IMR-90 (cell line): Measurements from ENCODE around the gene CHML. TPM values are rescaled to one million over a fixed set of nuclear protein-coding genes. Genes with fewer than 3 reads are reported as not detected.

ENCODE experiments used
- ATAC-seq: fragments of 200-7000 bp; cut with Tn5 transposase; 2 replicates; pipeline ENCODE4 v1.9.1; 2020; ENCODE audit warnings: low read depth, mild to moderate bottlenecking, moderate library complexity
- BruUV-seq: library from RNA; stranded (reverse); fragments of 400-500 nt; replicated peaks from 2 replicates; lab custom pipeline; 2021; lab: Mats Ljungman, UMichigan
- CTCF ChIA-PET: fragments of 300-600 bp; formaldehyde crosslinking; extraction: SDS; loops from one replicate; lab custom pipeline; 2021; ENCODE audit warnings: antibody characterized with exemption; lab: Yijun Ruan, JAX
- POLR2A ChIA-PET: fragments of 300-600 bp; sonication (Branson Sonifier 250); formaldehyde crosslinking; loops from one replicate; lab custom pipeline; 2022; ENCODE audit warnings: antibody characterized with exemption; ENCODE audit not compliant: unreplicated experiment; lab: Charles Lee
- DNase-seq: peaks from one replicate; pipeline ENCODE4 v3.0.0; 2013
- H2AFZ ChIP-seq: replicated peaks from 2 replicates; pipeline ENCODE3; 2013; ENCODE audit warnings: low read length, mild to moderate bottlenecking; ENCODE audit not compliant: poor library complexity
- H2AK5ac ChIP-seq: 2 replicates; pipeline ENCODE4 v1.6.1; 2013; ENCODE audit warnings: low read depth, low read length, inconsistent platforms
- H2AK9ac ChIP-seq: replicated peaks from 2 replicates; pipeline ENCODE3; 2013; ENCODE audit warnings: mild to moderate bottlenecking, low read depth, low read length, moderate library complexity; ENCODE audit not compliant: poor library complexity
- H2BK120ac ChIP-seq: 2 replicates; pipeline ENCODE4 v1.6.1; 2013; ENCODE audit warnings: low read depth, low read length, inconsistent platforms
- H2BK15ac ChIP-seq: 3 replicates; pipeline ENCODE4 v1.6.1; 2013; ENCODE audit warnings: low read depth, low read length, inconsistent platforms
- H2BK20ac ChIP-seq: 2 replicates; pipeline ENCODE4 v1.6.1; 2013; ENCODE audit warnings: low read depth, mild to moderate bottlenecking, inconsistent platforms, low read length, moderate library complexity
- H2BK5ac ChIP-seq: 2 replicates; pipeline ENCODE4 v1.6.1; 2013; ENCODE audit warnings: mild to moderate bottlenecking, low read depth, low read length, inconsistent platforms; ENCODE audit not compliant: poor library complexity, severe bottlenecking
- H3K14ac ChIP-seq: replicated peaks from 2 replicates; pipeline ENCODE4 v1.6.1; 2013; ENCODE audit warnings: low read depth, low read length, inconsistent platforms
- H3K18ac ChIP-seq: 2 replicates; pipeline ENCODE4 v1.6.1; 2013; ENCODE audit warnings: low read depth, low read length, control low read depth
- H3K23ac ChIP-seq: 2 replicates; pipeline ENCODE4 v1.6.1; 2013; ENCODE audit warnings: low read depth, low read length, inconsistent platforms
- H3K27ac ChIP-seq: 2 replicates; pipeline ENCODE4 v1.5.1; 2013; ENCODE audit warnings: mild to moderate bottlenecking, control low read depth, low read length; ENCODE audit not compliant: insufficient read depth
- H3K27me3 ChIP-seq: 2 replicates; pipeline ENCODE4 v1.6.1; 2013; ENCODE audit warnings: low read length; ENCODE audit not compliant: control insufficient read depth, insufficient read depth
- H3K36me3 ChIP-seq: 2 replicates; pipeline ENCODE4 v1.6.1; 2013; ENCODE audit warnings: low read length, mixed read lengths; ENCODE audit not compliant: control insufficient read depth, insufficient read depth
- H3K4ac ChIP-seq: 2 replicates; pipeline ENCODE4 v1.6.1; 2013; ENCODE audit warnings: low read depth, low read length, inconsistent platforms
- H3K4me1 ChIP-seq: 2 replicates; pipeline ENCODE4 v1.6.1; 2013; ENCODE audit warnings: low read length, mixed read lengths; ENCODE audit not compliant: control insufficient read depth, insufficient read depth
- H3K4me2 ChIP-seq: 2 replicates; pipeline ENCODE4 v1.6.1; 2013; ENCODE audit warnings: low read depth, mild to moderate bottlenecking, control low read depth, low read length, moderate library complexity
- H3K4me3 ChIP-seq: 2 replicates; pipeline ENCODE4 v1.5.1; 2013; ENCODE audit warnings: low read depth, mild to moderate bottlenecking, control low read depth, low read length, moderate library complexity; ENCODE audit not compliant: insufficient read depth
- H3K56ac ChIP-seq: 2 replicates; pipeline ENCODE4 v1.6.1; 2013; ENCODE audit warnings: low read length, inconsistent platforms; ENCODE audit not compliant: insufficient read depth; ENCODE audit errors: extremely low read depth
- H3K79me1 ChIP-seq, 2 experiments: 2 replicates each; pipeline ENCODE4 v1.6.1; 2013; ENCODE audit warnings: low read length in 2 of 2, inconsistent platforms in 1 of 2, low read depth in 1 of 2
- H3K9ac ChIP-seq: 2 replicates; pipeline ENCODE4 v1.6.1; 2013; ENCODE audit warnings: low read depth, low read length, control low read depth
- H3K9me1 ChIP-seq: 2 replicates; pipeline ENCODE4 v1.6.1; 2013; ENCODE audit warnings: low read length, inconsistent platforms; ENCODE audit not compliant: insufficient read depth
- H3K9me3 ChIP-seq: 2 replicates; pipeline ENCODE4 v1.6.1; 2013; ENCODE audit warnings: low read length; ENCODE audit not compliant: control insufficient read depth, insufficient read depth
- H4K20me1 ChIP-seq: 2 replicates; pipeline ENCODE4 v1.6.1; 2013; ENCODE audit warnings: low read length, inconsistent platforms; ENCODE audit not compliant: insufficient read depth
- H4K5ac ChIP-seq: 2 replicates; pipeline ENCODE4 v1.6.1; 2013; ENCODE audit warnings: mild to moderate bottlenecking, low read depth, low read length, control low read depth
- H4K8ac ChIP-seq, 2 experiments: 2 replicates each; pipeline ENCODE4 v1.6.1; 2013; ENCODE audit warnings: low read depth in 2 of 2, low read length in 2 of 2, control low read depth in 1 of 2, inconsistent platforms in 1 of 2
- H4K91ac ChIP-seq: 2 replicates; pipeline ENCODE4 v1.6.1; 2013; ENCODE audit warnings: low read depth, low read length, inconsistent platforms; ENCODE audit not compliant: insufficient read depth
- FOS ChIP-seq: fragments of 150-350 bp; IDR thresholded peaks from 2 replicates; pipeline ENCODE4 v1.6.1; 2016; ENCODE audit warnings: low read depth, low read length
- MAFK ChIP-seq: IDR thresholded peaks from 2 replicates; pipeline ENCODE4 v1.6.1; 2012; ENCODE audit warnings: low read depth, low read length, improper control_type of control experiment
- WGBS, 2 experiments: methylation state at CpG; one replicate each; pipeline versions ENCODE4 v1.1.5 to v1.1.7; 2013; ENCODE audit warnings: missing lambda C conversion rate in 2 of 2; ENCODE audit not compliant: insufficient read length in 1 of 2; ENCODE audit errors: extremely low coverage in 2 of 2; 5-methylcytosine and 5-hydroxymethylcytosine counted together
- dilution Hi-C: fragments of 300-500 bp; cut with HindIII; formaldehyde crosslinking; loops from one replicate; pipeline ENCODE4 v1.14.3; 2018; ENCODE audit warnings: low sequenced_read_pairs; ENCODE audit not compliant: unreplicated experiment
- in situ Hi-C: fragments of 300-500 bp; cut with MboI; formaldehyde crosslinking; loops from 3 replicates; pipeline ENCODE4 v1.14.3; 2019; ENCODE audit warnings: low sequenced_read_pairs, inconsistent platforms, mixed read lengths
- intact Hi-C: fragments of 100-400 bp; cut with micrococcal nuclease; formaldehyde crosslinking; loops from 2 replicates; pipeline ENCODE4 v1.10.0; 2022
- polyA plus RNA-seq, 3 experiments: library from polyadenylated mRNA; depleted of rRNA; stranded (reverse); fragments of >200 nt; gene quantifications; 2 replicates each; pipeline ENCODE4 v1.2.3, GENCODE V29; 2012; ENCODE audit warnings: low replicate concordance in 1 of 3
- total RNA-seq: library from RNA; depleted of rRNA; stranded (reverse); fragments of >200 nt; gene quantifications from 2 replicates; pipeline ENCODE4 v1.2.3, GENCODE V29; 2012
- TF ChIP-seq, protein P1 (sequence below): fragments of 150-350 bp; IDR thresholded peaks from 2 replicates; pipeline ENCODE4 v1.6.1; 2017; ENCODE audit warnings: mild to moderate bottlenecking, antibody characterized with exemption, low read length, low read depth
- TF ChIP-seq, protein P2 (sequence below): conservative IDR thresholded peaks from 2 replicates; pipeline ENCODE4 v1.5.1; 2012; ENCODE audit warnings: mild to moderate bottlenecking, low read depth, low read length, improper control_type of control experiment

CHML gene
- total and polyA plus RNA-seq, 2 of the 4 experiments (the other 2 are of a cell fraction) = 5.3 to 25.6 TPM

GRCh38 chr1:241622669-241623068, 17.5 kb downstream of the CHML start:
- no peak overlapping the region for H3K18ac ChIP-seq
- peaks cover 2% of the 10 kb centered on the region; the same call in 1 of the 2 replicates for H3K36me3 ChIP-seq
- peaks cover 0 to 5% of the 10 kb centered on the region in 2 experiments; a peak in 1 of 4 replicates for H3K79me1 ChIP-seq
- ChIA-PET POLR2A (interaction anchor here (0.6 kb wide), 1 partner anchor 8 kb away, joined by 7 read pairs; no protein-coding TSS in a partner anchor), CTCF (interaction anchor here (1.0 kb wide), 1 partner anchor 12 kb away, joined by 3 read pairs; no protein-coding TSS in a partner anchor)
- no peaks in the 10 kb centered on the region for H3K9me3 ChIP-seq
- H3K4ac ChIP-seq = no peak overlapping the region
- H4K5ac ChIP-seq = no peak overlapping the region
- no peak overlapping the region for H3K9ac ChIP-seq
- ATAC-seq (no peak), DNase-seq (no peak)
- no peaks in the 10 kb centered on the region; the same call in 1 of the 2 replicates for H3K4me1 ChIP-seq
- H2AK5ac ChIP-seq = no peak overlapping the region
- intact Hi-C loops (no loop called here), in situ Hi-C loops (loop anchor here (25.0 kb wide), 1 partner anchor 1690 kb away; no protein-coding TSS in a partner anchor), dilution Hi-C loops (no loop called here)
- H4K8ac ChIP-seq = no peak overlapping the region
- no peak overlapping the region for H3K14ac ChIP-seq
- H2BK5ac ChIP-seq = no peak overlapping the region
- no peak overlapping the region for H2BK120ac ChIP-seq
- no peak overlapping the region for H3K27ac ChIP-seq
- no peaks in the 10 kb centered on the region for H3K27me3 ChIP-seq
- H3K9me1 ChIP-seq = no peaks in the 10 kb centered on the region; the same call in 1 of the 2 replicates
- no peak overlapping the region for H3K23ac ChIP-seq
- H3K4me2 ChIP-seq = no peak overlapping the region
- H3K56ac ChIP-seq = no peak overlapping the region
- H3K4me3 ChIP-seq = no peak overlapping the region
- no peaks in the 10 kb centered on the region for H4K20me1 ChIP-seq
- BruUV-seq = no TSS peak
- no peak overlapping the region for H2AFZ ChIP-seq
- no peak overlapping the region for H2AK9ac ChIP-seq
- no peak overlapping the region for H2BK20ac ChIP-seq
- no peak overlapping the region for H4K91ac ChIP-seq
- WGBS, 2 experiments = no CpG with 5 or more reads among the region's 5 CpGs
- TF ChIP-seq FOS = no peak
- TF ChIP-seq, protein P1, sequence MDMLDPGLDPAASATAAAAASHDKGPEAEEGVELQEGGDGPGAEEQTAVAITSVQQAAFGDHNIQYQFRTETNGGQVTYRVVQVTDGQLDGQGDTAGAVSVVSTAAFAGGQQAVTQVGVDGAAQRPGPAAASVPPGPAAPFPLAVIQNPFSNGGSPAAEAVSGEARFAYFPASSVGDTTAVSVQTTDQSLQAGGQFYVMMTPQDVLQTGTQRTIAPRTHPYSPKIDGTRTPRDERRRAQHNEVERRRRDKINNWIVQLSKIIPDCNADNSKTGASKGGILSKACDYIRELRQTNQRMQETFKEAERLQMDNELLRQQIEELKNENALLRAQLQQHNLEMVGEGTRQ = no peak
- TF ChIP-seq MAFK = no peak
- TF ChIP-seq, protein P2, sequence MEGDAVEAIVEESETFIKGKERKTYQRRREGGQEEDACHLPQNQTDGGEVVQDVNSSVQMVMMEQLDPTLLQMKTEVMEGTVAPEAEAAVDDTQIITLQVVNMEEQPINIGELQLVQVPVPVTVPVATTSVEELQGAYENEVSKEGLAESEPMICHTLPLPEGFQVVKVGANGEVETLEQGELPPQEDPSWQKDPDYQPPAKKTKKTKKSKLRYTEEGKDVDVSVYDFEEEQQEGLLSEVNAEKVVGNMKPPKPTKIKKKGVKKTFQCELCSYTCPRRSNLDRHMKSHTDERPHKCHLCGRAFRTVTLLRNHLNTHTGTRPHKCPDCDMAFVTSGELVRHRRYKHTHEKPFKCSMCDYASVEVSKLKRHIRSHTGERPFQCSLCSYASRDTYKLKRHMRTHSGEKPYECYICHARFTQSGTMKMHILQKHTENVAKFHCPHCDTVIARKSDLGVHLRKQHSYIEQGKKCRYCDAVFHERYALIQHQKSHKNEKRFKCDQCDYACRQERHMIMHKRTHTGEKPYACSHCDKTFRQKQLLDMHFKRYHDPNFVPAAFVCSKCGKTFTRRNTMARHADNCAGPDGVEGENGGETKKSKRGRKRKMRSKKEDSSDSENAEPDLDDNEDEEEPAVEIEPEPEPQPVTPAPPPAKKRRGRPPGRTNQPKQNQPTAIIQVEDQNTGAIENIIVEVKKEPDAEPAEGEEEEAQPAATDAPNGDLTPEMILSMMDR = no peak
- H2BK15ac ChIP-seq = no peak overlapping the region
